ENCODE measurements around the gene TESK2. TPM values are rescaled to one million over a fixed set of nuclear protein-coding genes. Genes with fewer than 3 reads are reported as not detected.

Gene TESK2
- total RNA-seq, 1 experiment from 2014 or later: 5.0 TPM

DNA sequence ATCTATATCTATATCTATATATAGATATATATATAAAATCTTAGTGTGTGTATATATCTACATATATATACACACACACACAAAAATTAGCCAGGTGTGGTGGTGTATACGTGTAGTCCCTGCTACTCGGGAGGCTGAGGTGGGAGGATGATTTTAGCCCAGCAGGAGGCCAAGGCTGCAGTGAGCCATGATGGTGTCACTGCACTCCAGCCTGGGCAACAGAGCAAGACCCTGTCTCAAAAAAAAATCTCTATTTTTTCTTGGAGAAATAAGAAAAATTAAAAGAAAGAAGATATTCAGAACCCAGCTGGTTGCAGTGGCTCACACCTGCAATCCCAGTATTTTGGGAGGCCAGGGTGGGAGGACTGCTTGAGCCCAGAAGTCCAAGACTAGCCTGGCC lies 85.3 kb downstream of the TESK2 start:
- Histone ChIP-seq H2AFZ (ENCODE audit: low read depth, low read length, poor library complexity, severe bottlenecking) (no peak overlapping the region), H3K4me3 (replicated peaks in 1 of 2; ENCODE audit: low read depth in 1 of 2, low read length in 2 of 2) (no peak overlapping the region), H3K27me3 (ENCODE audit: insufficient read depth, low read length) (no peaks in the 10 kb centered on the region), H3K27ac (ENCODE audit: low read depth, low read length) (no peak overlapping the region), H4K20me1 (ENCODE audit: insufficient read depth) (no peaks in the 10 kb centered on the region), H3K4me2 (ENCODE audit: low read length) (no peak overlapping the region), H3K9me3 (ENCODE audit: control insufficient read depth in 1 of 2, insufficient read depth in 1 of 2, low read depth in 1 of 2, low read length in 2 of 2) (no peaks in the 10 kb centered on the region), H3K36me3 (ENCODE audit: control insufficient read depth in 1 of 2, insufficient read depth in 2 of 2, low read length in 2 of 2) (no peaks in the 10 kb centered on the region), H3K79me2 (ENCODE audit: insufficient read depth, low read length) (no peaks in the 10 kb centered on the region), H3K9me2 (ENCODE audit: insufficient read depth) (no peaks in the 10 kb centered on the region), H3K9ac (ENCODE audit: low read length) (no peak overlapping the region), H3K4me1 (ENCODE audit: control insufficient read depth in 1 of 2, insufficient read depth in 2 of 2, low read length in 2 of 2) (peaks cover under 1% of the 10 kb centered on the region in 2 experiments)
- no TSS peak for BruUV-seq (replicated peaks)
- POLR2A ChIA-PET: no interaction called here
- intact Hi-C loops (cut with micrococcal nuclease): no loop called here
- ATAC-seq (no peak), DNase-seq (ENCODE audit: low read depth, low spot score) (no peak)
- RAD21 ChIA-PET (ENCODE audit: low non-redundant PET in 1 of 2, low total read pairs in 2 of 2, uncharacterized antibody in 2 of 2, unreplicated experiment in 2 of 2): no interaction called here
- TF ChIP-seq, protein P1, sequence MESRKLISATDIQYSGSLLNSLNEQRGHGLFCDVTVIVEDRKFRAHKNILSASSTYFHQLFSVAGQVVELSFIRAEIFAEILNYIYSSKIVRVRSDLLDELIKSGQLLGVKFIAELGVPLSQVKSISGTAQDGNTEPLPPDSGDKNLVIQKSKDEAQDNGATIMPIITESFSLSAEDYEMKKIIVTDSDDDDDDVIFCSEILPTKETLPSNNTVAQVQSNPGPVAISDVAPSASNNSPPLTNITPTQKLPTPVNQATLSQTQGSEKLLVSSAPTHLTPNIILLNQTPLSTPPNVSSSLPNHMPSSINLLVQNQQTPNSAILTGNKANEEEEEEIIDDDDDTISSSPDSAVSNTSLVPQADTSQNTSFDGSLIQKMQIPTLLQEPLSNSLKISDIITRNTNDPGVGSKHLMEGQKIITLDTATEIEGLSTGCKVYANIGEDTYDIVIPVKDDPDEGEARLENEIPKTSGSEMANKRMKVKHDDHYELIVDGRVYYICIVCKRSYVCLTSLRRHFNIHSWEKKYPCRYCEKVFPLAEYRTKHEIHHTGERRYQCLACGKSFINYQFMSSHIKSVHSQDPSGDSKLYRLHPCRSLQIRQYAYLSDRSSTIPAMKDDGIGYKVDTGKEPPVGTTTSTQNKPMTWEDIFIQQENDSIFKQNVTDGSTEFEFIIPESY (IDR thresholded peaks at IDR 0.05; ENCODE audit: extremely low read depth, insufficient replicate concordance, low read length): no peak
- no peak for TF ChIP-seq EZH2 (IDR thresholded peaks at IDR 0.05)
- TF ChIP-seq TCF7L2 (IDR thresholded peaks at IDR 0.05; ENCODE audit: borderline replicate concordance, extremely low read depth, insufficient read depth, insufficient read length): no peak
- no peak for TF ChIP-seq FOSL1 (IDR thresholded peaks at IDR 0.05; ENCODE audit: low read depth)
- no peak for TF ChIP-seq EGR1 (IDR thresholded peaks at IDR 0.05; ENCODE audit: low read depth)
- TF ChIP-seq ELF1 (IDR thresholded peaks at IDR 0.05; ENCODE audit: borderline replicate concordance, low read depth): no peak
- no peak for TF ChIP-seq CEBPB (IDR thresholded peaks at IDR 0.05; ENCODE audit: low read depth)
- no peak for TF ChIP-seq YY1 (IDR thresholded peaks at IDR 0.05; ENCODE audit: extremely low read depth, insufficient replicate concordance, low read depth, low read length)
- TF ChIP-seq EZH2phosphoT487 (IDR thresholded peaks at IDR 0.05; ENCODE audit: borderline replicate concordance): no peak
- TF ChIP-seq, protein P2, sequence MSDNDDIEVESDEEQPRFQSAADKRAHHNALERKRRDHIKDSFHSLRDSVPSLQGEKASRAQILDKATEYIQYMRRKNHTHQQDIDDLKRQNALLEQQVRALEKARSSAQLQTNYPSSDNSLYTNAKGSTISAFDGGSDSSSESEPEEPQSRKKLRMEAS (IDR thresholded peaks at IDR 0.05): no peak
- no peak for TF ChIP-seq ATF3 (IDR thresholded peaks at IDR 0.05)
- no peak for TF ChIP-seq SRF (IDR thresholded peaks at IDR 0.05; ENCODE audit: low read depth)
- no peak for TF ChIP-seq SP1 (IDR thresholded peaks at IDR 0.05; ENCODE audit: low read depth)
- TF ChIP-seq POLR2A (IDR thresholded peaks at IDR 0.05; ENCODE audit: borderline replicate concordance, extremely low read depth, insufficient read depth, insufficient read length): no peak
- no peak for TF ChIP-seq CBX3 (IDR thresholded peaks at IDR 0.05; ENCODE audit: low read depth)
- TF ChIP-seq JUND (IDR thresholded peaks at IDR 0.05): no peak
- TF ChIP-seq REST (IDR thresholded peaks at IDR 0.05; ENCODE audit: low read depth): no peak
- CTCF ChIA-PET: no interaction called here
